H1 (cell line): ENCODE measurements around the gene ADIPOR1. TPM values are rescaled to one million over a fixed set of nuclear protein-coding genes. Genes with fewer than 3 reads are reported as not detected.

ENCODE experiments used
- ASH2L ChIP-seq: fragments of 200-600, 300-600 bp; sonication (generic); IDR thresholded peaks from one replicate; pipeline ENCODE4 v1.7.1; 2017; ENCODE audit warnings: low read length
- BACH1 ChIP-seq: IDR thresholded peaks from 2 replicates; pipeline ENCODE4 v1.6.1; 2012; ENCODE audit warnings: low read length, improper control_type of control experiment
- BRCA1 ChIP-seq: IDR thresholded peaks from 2 replicates; pipeline ENCODE4 v1.6.1; 2012; ENCODE audit warnings: low read depth, low read length, improper control_type of control experiment
- EZH2 ChIP-seq: fragments of 200-600 bp; sonication (generic); IDR thresholded peaks from 2 replicates; pipeline ENCODE4 v1.7.1; 2012; ENCODE audit warnings: low read depth, mild to moderate bottlenecking, moderate library complexity, low read length, inconsistent platforms; ENCODE audit not compliant: severe bottlenecking
- MAFK ChIP-seq: IDR thresholded peaks from 2 replicates; pipeline ENCODE4 v1.6.1; 2012; ENCODE audit warnings: low read depth, mild to moderate bottlenecking, improper control_type of control experiment, low read length
- NANOG ChIP-seq: IDR thresholded peaks from 2 replicates; pipeline ENCODE4 v1.6.1; 2011; ENCODE audit warnings: low read length, low read depth, mild to moderate bottlenecking, inconsistent platforms; ENCODE audit not compliant: insufficient read depth, poor library complexity, severe bottlenecking
- TBP ChIP-seq: IDR thresholded peaks from 2 replicates; pipeline ENCODE4 v1.6.1; 2011; ENCODE audit warnings: low read depth, low read length, improper control_type of control experiment
- polyA plus RNA-seq, 7 experiments: library from polyadenylated mRNA; depleted of rRNA in 3 of 7; stranded (reverse) in 5 of 7; unstranded in 2 of 7; fragments of >200 nt in 5 of 7; fragments of 200-250 nt in 2 of 7; gene quantifications; 1 replicate in 5 of 7; 2 replicates in 1 of 7; 4 replicates in 1 of 7; pipeline versions ENCODE4 v1.2.1 to v1.2.3, GENCODE V29; 2011 to 2013; ENCODE audit warnings: missing spikeins in 2 of 7, mixed read lengths in 2 of 7
- total RNA-seq: library from RNA; stranded (reverse); fragmentation: NEBNext Ultra II Directional; extraction: Animal tissue kit (Norgen Biotek cat#: 25700); gene quantifications from 2 replicates; pipeline ENCODE4 v1.2.1, GENCODE V29; 2021
- TF ChIP-seq, protein P1 (sequence below): fragments of 300-600 bp; sonication (generic); IDR thresholded peaks from 2 replicates; pipeline ENCODE4 v1.7.1; 2012; ENCODE audit warnings: low read length, moderate library complexity, mild to moderate bottlenecking, inconsistent platforms; ENCODE audit not compliant: insufficient replicate concordance

ADIPOR1 gene
- total and polyA plus RNA-seq, 2 of the 8 experiments (the other 6 are each of a cell fraction or from before 2014, with no cell fraction given): 69.8 to 118 TPM

DNA sequence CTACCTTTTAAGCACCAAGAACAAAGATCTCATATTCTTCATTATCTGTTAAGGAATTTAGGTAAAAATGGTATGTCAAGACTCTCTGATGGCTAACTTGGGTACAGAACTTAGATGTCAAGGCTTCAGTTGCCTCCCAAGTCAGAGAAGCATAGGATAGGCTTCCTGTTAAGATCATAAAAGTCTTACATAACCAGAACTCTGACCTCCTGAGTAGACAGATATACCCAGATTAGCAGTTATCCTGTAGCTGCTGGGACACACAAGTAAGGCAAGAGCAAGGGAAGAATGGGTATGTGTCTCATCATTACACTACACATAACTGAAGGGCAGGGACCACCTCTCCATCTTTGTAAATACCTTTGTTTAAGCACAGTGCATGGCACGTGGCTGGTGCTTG is 15.7 kb downstream of the ADIPOR1 start (continued):
- TF ChIP-seq, protein P1, sequence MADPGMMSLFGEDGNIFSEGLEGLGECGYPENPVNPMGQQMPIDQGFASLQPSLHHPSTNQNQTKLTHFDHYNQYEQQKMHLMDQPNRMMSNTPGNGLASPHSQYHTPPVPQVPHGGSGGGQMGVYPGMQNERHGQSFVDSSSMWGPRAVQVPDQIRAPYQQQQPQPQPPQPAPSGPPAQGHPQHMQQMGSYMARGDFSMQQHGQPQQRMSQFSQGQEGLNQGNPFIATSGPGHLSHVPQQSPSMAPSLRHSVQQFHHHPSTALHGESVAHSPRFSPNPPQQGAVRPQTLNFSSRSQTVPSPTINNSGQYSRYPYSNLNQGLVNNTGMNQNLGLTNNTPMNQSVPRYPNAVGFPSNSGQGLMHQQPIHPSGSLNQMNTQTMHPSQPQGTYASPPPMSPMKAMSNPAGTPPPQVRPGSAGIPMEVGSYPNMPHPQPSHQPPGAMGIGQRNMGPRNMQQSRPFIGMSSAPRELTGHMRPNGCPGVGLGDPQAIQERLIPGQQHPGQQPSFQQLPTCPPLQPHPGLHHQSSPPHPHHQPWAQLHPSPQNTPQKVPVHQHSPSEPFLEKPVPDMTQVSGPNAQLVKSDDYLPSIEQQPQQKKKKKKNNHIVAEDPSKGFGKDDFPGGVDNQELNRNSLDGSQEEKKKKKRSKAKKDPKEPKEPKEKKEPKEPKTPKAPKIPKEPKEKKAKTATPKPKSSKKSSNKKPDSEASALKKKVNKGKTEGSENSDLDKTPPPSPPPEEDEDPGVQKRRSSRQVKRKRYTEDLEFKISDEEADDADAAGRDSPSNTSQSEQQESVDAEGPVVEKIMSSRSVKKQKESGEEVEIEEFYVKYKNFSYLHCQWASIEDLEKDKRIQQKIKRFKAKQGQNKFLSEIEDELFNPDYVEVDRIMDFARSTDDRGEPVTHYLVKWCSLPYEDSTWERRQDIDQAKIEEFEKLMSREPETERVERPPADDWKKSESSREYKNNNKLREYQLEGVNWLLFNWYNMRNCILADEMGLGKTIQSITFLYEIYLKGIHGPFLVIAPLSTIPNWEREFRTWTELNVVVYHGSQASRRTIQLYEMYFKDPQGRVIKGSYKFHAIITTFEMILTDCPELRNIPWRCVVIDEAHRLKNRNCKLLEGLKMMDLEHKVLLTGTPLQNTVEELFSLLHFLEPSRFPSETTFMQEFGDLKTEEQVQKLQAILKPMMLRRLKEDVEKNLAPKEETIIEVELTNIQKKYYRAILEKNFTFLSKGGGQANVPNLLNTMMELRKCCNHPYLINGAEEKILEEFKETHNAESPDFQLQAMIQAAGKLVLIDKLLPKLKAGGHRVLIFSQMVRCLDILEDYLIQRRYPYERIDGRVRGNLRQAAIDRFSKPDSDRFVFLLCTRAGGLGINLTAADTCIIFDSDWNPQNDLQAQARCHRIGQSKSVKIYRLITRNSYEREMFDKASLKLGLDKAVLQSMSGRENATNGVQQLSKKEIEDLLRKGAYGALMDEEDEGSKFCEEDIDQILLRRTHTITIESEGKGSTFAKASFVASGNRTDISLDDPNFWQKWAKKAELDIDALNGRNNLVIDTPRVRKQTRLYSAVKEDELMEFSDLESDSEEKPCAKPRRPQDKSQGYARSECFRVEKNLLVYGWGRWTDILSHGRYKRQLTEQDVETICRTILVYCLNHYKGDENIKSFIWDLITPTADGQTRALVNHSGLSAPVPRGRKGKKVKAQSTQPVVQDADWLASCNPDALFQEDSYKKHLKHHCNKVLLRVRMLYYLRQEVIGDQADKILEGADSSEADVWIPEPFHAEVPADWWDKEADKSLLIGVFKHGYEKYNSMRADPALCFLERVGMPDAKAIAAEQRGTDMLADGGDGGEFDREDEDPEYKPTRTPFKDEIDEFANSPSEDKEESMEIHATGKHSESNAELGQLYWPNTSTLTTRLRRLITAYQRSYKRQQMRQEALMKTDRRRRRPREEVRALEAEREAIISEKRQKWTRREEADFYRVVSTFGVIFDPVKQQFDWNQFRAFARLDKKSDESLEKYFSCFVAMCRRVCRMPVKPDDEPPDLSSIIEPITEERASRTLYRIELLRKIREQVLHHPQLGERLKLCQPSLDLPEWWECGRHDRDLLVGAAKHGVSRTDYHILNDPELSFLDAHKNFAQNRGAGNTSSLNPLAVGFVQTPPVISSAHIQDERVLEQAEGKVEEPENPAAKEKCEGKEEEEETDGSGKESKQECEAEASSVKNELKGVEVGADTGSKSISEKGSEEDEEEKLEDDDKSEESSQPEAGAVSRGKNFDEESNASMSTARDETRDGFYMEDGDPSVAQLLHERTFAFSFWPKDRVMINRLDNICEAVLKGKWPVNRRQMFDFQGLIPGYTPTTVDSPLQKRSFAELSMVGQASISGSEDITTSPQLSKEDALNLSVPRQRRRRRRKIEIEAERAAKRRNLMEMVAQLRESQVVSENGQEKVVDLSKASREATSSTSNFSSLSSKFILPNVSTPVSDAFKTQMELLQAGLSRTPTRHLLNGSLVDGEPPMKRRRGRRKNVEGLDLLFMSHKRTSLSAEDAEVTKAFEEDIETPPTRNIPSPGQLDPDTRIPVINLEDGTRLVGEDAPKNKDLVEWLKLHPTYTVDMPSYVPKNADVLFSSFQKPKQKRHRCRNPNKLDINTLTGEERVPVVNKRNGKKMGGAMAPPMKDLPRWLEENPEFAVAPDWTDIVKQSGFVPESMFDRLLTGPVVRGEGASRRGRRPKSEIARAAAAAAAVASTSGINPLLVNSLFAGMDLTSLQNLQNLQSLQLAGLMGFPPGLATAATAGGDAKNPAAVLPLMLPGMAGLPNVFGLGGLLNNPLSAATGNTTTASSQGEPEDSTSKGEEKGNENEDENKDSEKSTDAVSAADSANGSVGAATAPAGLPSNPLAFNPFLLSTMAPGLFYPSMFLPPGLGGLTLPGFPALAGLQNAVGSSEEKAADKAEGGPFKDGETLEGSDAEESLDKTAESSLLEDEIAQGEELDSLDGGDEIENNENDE: no peak
- TF ChIP-seq BRCA1: no peak
- no peak for TF ChIP-seq TBP
- TF ChIP-seq NANOG: no peak
- TF ChIP-seq MAFK: no peak
- TF ChIP-seq BACH1: no peak
- no peak for TF ChIP-seq EZH2
- TF ChIP-seq ASH2L: no peak
